ENCODE data around the gene KLF6.

Gene KLF6

GRCh38 chr10:3811291-3811870 lies 26.4 kb upstream of the KLF6 start:
- no peak for DNase-seq (ENCODE audit: low read depth)

- DNase-seq (ENCODE audit: low read depth), result no peak
Observed at GRCh38 chr10:3808689-3809199, 23.7 kb upstream of the KLF6 start.

GRCh38 chr10:3807928-3808496 lies 23.0 kb upstream of the KLF6 start:
- no peak for DNase-seq (ENCODE audit: low read depth)

- DNase-seq (ENCODE audit: low read depth), result no peak
Observed at GRCh38 chr10:3807211-3807927, 22.4 kb upstream of the KLF6 start.

GRCh38 chr10:3806603-3807002 lies 21.6 kb upstream of the KLF6 start:
- no peak for DNase-seq (ENCODE audit: low read depth)

- peak; percentile 33 for DNase-seq (ENCODE audit: low read depth)
Observed at GRCh38 chr10:3805791-3806461, 20.9 kb upstream of the KLF6 start.

- DNase-seq (ENCODE audit: low read depth), result no peak
Observed at GRCh38 chr10:3805201-3805790, 20.3 kb upstream of the KLF6 start.

- DNase-seq (ENCODE audit: low read depth), result peak; percentile 37
Observed at GRCh38 chr10:3803927-3804741, 19.1 kb upstream of the KLF6 start.

GRCh38 chr10:3803295-3803926 lies 18.4 kb upstream of the KLF6 start:
- no peak for DNase-seq (ENCODE audit: low read depth)

GRCh38 chr10:3802526-3803265 lies 17.7 kb upstream of the KLF6 start:
- DNase-seq (ENCODE audit: low read depth), result no peak

- no peak for DNase-seq (ENCODE audit: low read depth)
Observed at GRCh38 chr10:3801558-3802192, 16.7 kb upstream of the KLF6 start.

GRCh38 chr10:3800586-3800985 lies 15.6 kb upstream of the KLF6 start:
- DNase-seq (ENCODE audit: low read depth), result no peak

- DNase-seq (ENCODE audit: low read depth), result no peak
Observed at GRCh38 chr10:3797750-3798149, 12.7 kb upstream of the KLF6 start.

- no peak for DNase-seq (ENCODE audit: low read depth)
Observed at GRCh38 chr10:3793553-3793952, 8.5 kb upstream of the KLF6 start.

GRCh38 chr10:3792710-3793219 lies 7.8 kb upstream of the KLF6 start:
- no peak for DNase-seq (ENCODE audit: low read depth)

- no peak for DNase-seq (ENCODE audit: low read depth)
Observed at GRCh38 chr10:3791974-3792633, 7.1 kb upstream of the KLF6 start.

GRCh38 chr10:3790858-3791257 lies 5.8 kb upstream of the KLF6 start:
- DNase-seq (ENCODE audit: low read depth), result no peak

- DNase-seq (ENCODE audit: low read depth), result no peak
Observed at GRCh38 chr10:3790272-3790671, 5.3 kb upstream of the KLF6 start.

GRCh38 chr10:3789621-3790020 lies 4.6 kb upstream of the KLF6 start:
- DNase-seq (ENCODE audit: low read depth), result no peak

All from activated T-cell treated with anti-CD3 and anti-CD28 coated beads for 1 hour (primary cell).